GM23338 (cell line): ENCODE results near the gene PTCD3. TPM values are rescaled to one million over a fixed set of nuclear protein-coding genes. Genes with fewer than 3 reads are reported as not detected.

Experiments used
- ATAC-seq: fragments of 200-7000 bp; cut with Tn5 transposase; 3 replicates; pipeline ENCODE4 v1.9.1; 2020
- DNase-seq: peaks from one replicate; pipeline ENCODE4 v3.0.0-alpha.2; 2015; ENCODE audit warnings: low spot score
- H2AFZ ChIP-seq: fragments of 200-600 bp; sonication (generic); 2 replicates; pipeline ENCODE4 v1.8.0; 2016; ENCODE audit warnings: antibody characterized with exemption, mild to moderate bottlenecking, moderate library complexity
- H3F3A ChIP-seq: fragments of 200-600 bp; sonication (generic); replicated peaks from 2 replicates; pipeline ENCODE4 v1.8.0; 2017; ENCODE audit warnings: antibody characterized with exemption, mixed run types, low read depth
- H3K27ac ChIP-seq: fragments of 200-600 bp; sonication (generic); 2 replicates; pipeline ENCODE4 v1.6.1; 2016; ENCODE audit warnings: low read depth
- H3K27me3 ChIP-seq: fragments of 200-600 bp; sonication (generic); 2 replicates; pipeline ENCODE4 v1.8.0; 2016; ENCODE audit warnings: mild to moderate bottlenecking, mixed run types, moderate library complexity; ENCODE audit not compliant: insufficient read depth
- H3K36me3 ChIP-seq: fragments of 200-600 bp; sonication (generic); 2 replicates; pipeline ENCODE4 v1.8.0; 2016; ENCODE audit warnings: mild to moderate bottlenecking; ENCODE audit not compliant: insufficient read depth
- H3K4me1 ChIP-seq: fragments of 200-600 bp; sonication (generic); 2 replicates; pipeline ENCODE4 v1.8.0; 2016; ENCODE audit warnings: mild to moderate bottlenecking, moderate library complexity; ENCODE audit not compliant: insufficient read depth
- H3K4me2 ChIP-seq: fragments of 200-600 bp; sonication (generic); 2 replicates; pipeline ENCODE4 v1.7.1; 2017; ENCODE audit warnings: mixed run types
- H3K4me3 ChIP-seq: fragments of 200-600 bp; sonication (generic); 2 replicates; pipeline ENCODE4 v1.6.1; 2016; ENCODE audit warnings: mixed run types
- H3K79me2 ChIP-seq: fragments of 200-600 bp; sonication (generic); replicated peaks from 2 replicates; pipeline ENCODE4 v1.8.0; 2017; ENCODE audit warnings: mild to moderate bottlenecking; ENCODE audit not compliant: insufficient read depth
- H3K9me2 ChIP-seq: fragments of 200-600 bp; sonication (generic); 2 replicates; pipeline ENCODE4 v1.8.0; 2017; ENCODE audit not compliant: insufficient read depth
- H4K20me1 ChIP-seq: fragments of 200-600 bp; sonication (generic); replicated peaks from 2 replicates; pipeline ENCODE4 v1.8.0; 2017; ENCODE audit warnings: mild to moderate bottlenecking; ENCODE audit not compliant: insufficient read depth
- H3K27ac Mint-ChIP-seq: 2 replicates; pipeline ENCODE4 v1.8.0; 2020; ENCODE audit warnings: inconsistent platforms, mild to moderate bottlenecking, moderate library complexity, mixed read lengths
- H3K27me3 Mint-ChIP-seq: 3 replicates; pipeline ENCODE4 v1.8.0; 2022; ENCODE audit warnings: low read depth, mild to moderate bottlenecking, moderate library complexity, mixed read lengths, inconsistent platforms; ENCODE audit not compliant: insufficient read depth, poor library complexity
- H3K36me3 Mint-ChIP-seq: 3 replicates; pipeline ENCODE4 v1.8.0; 2021; ENCODE audit warnings: low read depth, mild to moderate bottlenecking, inconsistent platforms, moderate library complexity, mixed read lengths
- H3K4me1 Mint-ChIP-seq: 3 replicates; pipeline ENCODE4 v1.8.0; 2020; ENCODE audit warnings: mild to moderate bottlenecking, inconsistent platforms, mixed read lengths
- H3K4me3 Mint-ChIP-seq: 3 replicates; pipeline ENCODE4 v1.8.0; 2021; ENCODE audit warnings: moderate library complexity, mild to moderate bottlenecking, inconsistent platforms, mixed read lengths
- H3K9me3 Mint-ChIP-seq: 3 replicates; pipeline ENCODE4 v1.8.0; 2020; ENCODE audit warnings: moderate library complexity, mild to moderate bottlenecking, inconsistent platforms, mixed read lengths
- CREB1 ChIP-seq: fragments of 250-450 bp; sonication (Bioruptor Pico); IDR thresholded peaks from 2 replicates; pipeline ENCODE4 v1.5.0; 2020; ENCODE audit warnings: low read depth, mild to moderate bottlenecking, moderate library complexity
- CTCF ChIP-seq, 2 experiments: fragments of 200-600 bp in 1 of 2; sonication (generic) in 1 of 2; conservative IDR thresholded peaks; 2 replicates each; pipeline versions ENCODE4 v1.5.1 to v1.6.1; 2016 to 2017; ENCODE audit warnings: antibody characterized with exemption in 2 of 2, low read depth in 2 of 2, mild to moderate bottlenecking in 2 of 2, moderate library complexity in 1 of 2
- ETS1 ChIP-seq: IDR thresholded peaks from 2 replicates; pipeline ENCODE4 v1.6.1; 2016; ENCODE audit warnings: antibody characterized with exemption
- EZH2 ChIP-seq: fragments of 200-600 bp; sonication (generic); IDR thresholded peaks from one replicate; pipeline ENCODE4 v1.8.0; 2017; ENCODE audit warnings: antibody characterized with exemption, mild to moderate bottlenecking, low read depth; ENCODE audit not compliant: unreplicated experiment
- EZH2phosphoT487 ChIP-seq: fragments of 200-600 bp; sonication (generic); IDR thresholded peaks from one replicate; pipeline ENCODE4 v1.8.1; 2018; ENCODE audit warnings: antibody characterized with exemption; ENCODE audit not compliant: unreplicated experiment
- JUNB ChIP-seq: IDR thresholded peaks from one replicate; pipeline ENCODE4 v1.6.1; 2016; ENCODE audit warnings: antibody characterized with exemption; ENCODE audit not compliant: unreplicated experiment
- NANOG ChIP-seq: IDR thresholded peaks from 2 replicates; pipeline ENCODE4 v1.6.1; 2016; ENCODE audit warnings: antibody characterized with exemption, borderline replicate concordance
- POLR2AphosphoS5 ChIP-seq: IDR thresholded peaks from 2 replicates; pipeline ENCODE4 v1.6.1; 2016; ENCODE audit warnings: antibody characterized with exemption, low read depth
- REST ChIP-seq: IDR thresholded peaks from one replicate; pipeline ENCODE4 v1.6.1; 2018; ENCODE audit warnings: antibody characterized with exemption; ENCODE audit not compliant: unreplicated experiment
- STAT1 ChIP-seq: IDR thresholded peaks from one replicate; pipeline ENCODE4 v1.6.1; 2016; ENCODE audit warnings: antibody characterized with exemption; ENCODE audit not compliant: unreplicated experiment
- ZNF114 ChIP-seq: fragments of 250-450 bp; sonication (Bioruptor Pico); IDR thresholded peaks from 2 replicates; pipeline ENCODE4 v1.5.0; 2020; ENCODE audit warnings: mild to moderate bottlenecking, moderate library complexity
- ZNF331 ChIP-seq: fragments of 250-450 bp; sonication (Bioruptor Pico); IDR thresholded peaks from 2 replicates; pipeline ENCODE4 v1.5.0; 2020; ENCODE audit warnings: low read depth, mild to moderate bottlenecking, moderate library complexity
- ZNF462 ChIP-seq: fragments of 250-450 bp; sonication (Bioruptor Pico); IDR thresholded peaks from 2 replicates; pipeline ENCODE4 v1.5.0; 2020; ENCODE audit warnings: mild to moderate bottlenecking, moderate library complexity
- polyA plus RNA-seq: library from polyadenylated mRNA; unstranded; fragments of >200 nt; fragmentation: Nextera tagmentation; extraction: Ambion mirVana; gene quantifications from 2 replicates; pipeline ENCODE4 v1.2.1, GENCODE V29; 2016
- total RNA-seq: library from RNA; depleted of rRNA; stranded (reverse); fragments of >200 nt; shearing (Covaris generic); gene quantifications from 2 replicates; pipeline ENCODE4 v1.2.3, GENCODE V29; 2014

The PTCD3 gene
- total and polyA plus RNA-seq, 2 experiments from 2014 or later, result 140 to 223 TPM

GRCh38 chr2:86068648-86069047 is 37.4 kb upstream of the PTCD3 start:
- no peak overlapping the region for H3K27ac Mint-ChIP-seq
- Histone ChIP-seq H3K36me3 (peaks cover 45% of the 10 kb centered on the region), H3K4me1 (no peaks in the 10 kb centered on the region), H3K4me3 (no peak overlapping the region), H3K27ac (no peak overlapping the region), H3K27me3 (no peaks in the 10 kb centered on the region), H3F3A (no peaks in the 10 kb centered on the region), H3K9me2 (no peaks in the 10 kb centered on the region), H3K4me2 (no peak overlapping the region), H4K20me1 (peaks cover 10% of the 10 kb centered on the region), H2AFZ (no peak overlapping the region), H3K79me2 (no peaks in the 10 kb centered on the region)
- H3K4me3 Mint-ChIP-seq, result no peak overlapping the region
- DNase-seq (no peak), ATAC-seq (no peak)
- peaks cover 91% of the 10 kb centered on the region for H3K36me3 Mint-ChIP-seq
- no peaks in the 10 kb centered on the region for H3K9me3 Mint-ChIP-seq
- H3K27me3 Mint-ChIP-seq, result no peaks in the 10 kb centered on the region
- no peaks in the 10 kb centered on the region for H3K4me1 Mint-ChIP-seq
- TF ChIP-seq ZNF331, result no peak
- no peak for TF ChIP-seq EZH2phosphoT487
- no peak for TF ChIP-seq JUNB
- no peak for TF ChIP-seq POLR2AphosphoS5
- TF ChIP-seq EZH2, result no peak
- no peak for TF ChIP-seq ZNF462 (CRISPR knock-in tag)
- TF ChIP-seq CREB1 (CRISPR knock-in tag), result no peak
- TF ChIP-seq CTCF (conservative IDR thresholded peaks at IDR 0.05; ENCODE audit: low read depth in 2 of 2), result no peak
- no peak for TF ChIP-seq REST
- TF ChIP-seq NANOG, result no peak
- TF ChIP-seq STAT1, result no peak
- TF ChIP-seq ZNF114, result no peak
- TF ChIP-seq ETS1, result no peak
